GM12878 (cell line): ENCODE results near the gene PRDX1. TPM values are rescaled to one million over a fixed set of nuclear protein-coding genes. Genes with fewer than 3 reads are reported as not detected.

Experiments
- BCL11A ChIP-seq: IDR thresholded peaks from 2 replicates; pipeline ENCODE4 v1.6.1; 2011; ENCODE audit warnings: low read depth, low read length
- BCL3 ChIP-seq: IDR thresholded peaks from 2 replicates; pipeline ENCODE4 v1.6.1; 2011; ENCODE audit warnings: borderline replicate concordance, low read depth, mild to moderate bottlenecking, moderate library complexity, low read length; ENCODE audit not compliant: insufficient read depth, poor library complexity, severe bottlenecking
- CHD2 ChIP-seq: IDR thresholded peaks from 2 replicates; pipeline ENCODE4 v1.6.1; 2011; ENCODE audit warnings: low read depth, low read length, improper control_type of control experiment, borderline replicate concordance
- CHD4 ChIP-seq: fragments of 200-600 bp; sonication (generic); IDR thresholded peaks from 2 replicates; pipeline ENCODE4 v1.6.1; 2016; ENCODE audit warnings: mild to moderate bottlenecking
- EED ChIP-seq: sonication (generic); IDR thresholded peaks from 2 replicates; pipeline ENCODE4 v1.6.1; 2016; ENCODE audit warnings: antibody characterized with exemption, low read depth
- EGR1 ChIP-seq, 2 experiments: IDR thresholded peaks; 1 replicate in 1 of 2; 2 replicates in 1 of 2; pipeline ENCODE4 v1.6.1; 2011 to 2012; ENCODE audit warnings: low read depth in 2 of 2, low read length in 2 of 2, borderline replicate concordance in 1 of 2, mild to moderate bottlenecking in 1 of 2, moderate library complexity in 1 of 2
- EZH2 ChIP-seq: IDR thresholded peaks from 2 replicates; pipeline ENCODE4 v1.6.1; 2012; ENCODE audit warnings: low read depth, mild to moderate bottlenecking, control low read depth, inconsistent platforms, low read length, borderline replicate concordance; ENCODE audit not compliant: control insufficient read depth
- HCFC1 ChIP-seq: fragments of 150-350 bp; IDR thresholded peaks from 2 replicates; pipeline ENCODE4 v1.6.1; 2014; ENCODE audit warnings: low read length
- IKZF1 ChIP-seq: fragments of 450-650 bp; conservative IDR thresholded peaks from 2 replicates; pipeline ENCODE4 v1.6.1; 2017; ENCODE audit warnings: antibody characterized with exemption, mild to moderate bottlenecking
- IRF4 ChIP-seq: IDR thresholded peaks from 2 replicates; pipeline ENCODE4 v1.6.1; 2011; ENCODE audit warnings: low read depth, low read length
- LARP7 ChIP-seq: fragments of 450-650 bp; IDR thresholded peaks from 2 replicates; pipeline ENCODE4 v1.6.1; 2017; ENCODE audit warnings: mild to moderate bottlenecking
- MAX ChIP-seq: IDR thresholded peaks from 2 replicates; pipeline ENCODE4 v1.6.1; 2012; ENCODE audit warnings: low read depth, low read length, improper control_type of control experiment
- MTA2 ChIP-seq: fragments of 450-650 bp; IDR thresholded peaks from 2 replicates; pipeline ENCODE4 v1.6.1; 2016; ENCODE audit warnings: low read depth, mild to moderate bottlenecking, moderate library complexity
- MYB ChIP-seq: fragments of 150-350 bp; IDR thresholded peaks from 2 replicates; pipeline ENCODE4 v1.6.1; 2014; ENCODE audit warnings: mild to moderate bottlenecking, low read depth, low read length, borderline replicate concordance
- PAX5 ChIP-seq: IDR thresholded peaks from 2 replicates; pipeline ENCODE4 v1.6.1; 2011; ENCODE audit warnings: low read depth, low read length, borderline replicate concordance
- POLR2AphosphoS2 ChIP-seq: IDR thresholded peaks from 2 replicates; pipeline ENCODE4 v1.6.1; 2011; ENCODE audit warnings: low read depth, mild to moderate bottlenecking, low read length, improper control_type of control experiment, moderate library complexity
- SPI1 ChIP-seq: IDR thresholded peaks from 2 replicates; pipeline ENCODE4 v1.6.1; 2011; ENCODE audit warnings: low read depth, mild to moderate bottlenecking, low read length, moderate library complexity, borderline replicate concordance; ENCODE audit not compliant: insufficient read depth
- SRF ChIP-seq, 2 experiments: IDR thresholded peaks; 2 replicates each; pipeline ENCODE4 v1.6.1; 2011; ENCODE audit warnings: low read depth in 2 of 2, low read length in 2 of 2, mild to moderate bottlenecking in 1 of 2, moderate library complexity in 1 of 2
- STAT1 ChIP-seq: fragments of 450-650 bp; conservative IDR thresholded peaks from 2 replicates; pipeline ENCODE4 v1.6.1; 2014; ENCODE audit warnings: antibody characterized with exemption, mild to moderate bottlenecking
- SUPT20H ChIP-seq: IDR thresholded peaks from 2 replicates; pipeline ENCODE4 v1.6.1; 2011; ENCODE audit warnings: low read depth, mild to moderate bottlenecking, low read length, moderate library complexity, borderline replicate concordance; ENCODE audit not compliant: control insufficient read depth
- TAF1 ChIP-seq: IDR thresholded peaks from 2 replicates; pipeline ENCODE4 v1.6.1; 2011; ENCODE audit warnings: mild to moderate bottlenecking, low read depth, low read length, borderline replicate concordance
- TBL1XR1 ChIP-seq: IDR thresholded peaks from 2 replicates; pipeline ENCODE4 v1.6.1; 2012; ENCODE audit warnings: low read depth, low read length, improper control_type of control experiment
- TCF12 ChIP-seq: IDR thresholded peaks from 2 replicates; pipeline ENCODE4 v1.6.1; 2011; ENCODE audit warnings: low read depth, mild to moderate bottlenecking, low read length
- YBX1 ChIP-seq: fragments of 450-650 bp; IDR thresholded peaks from 2 replicates; pipeline ENCODE4 v1.6.1; 2016; ENCODE audit warnings: antibody characterized with exemption
- ZBTB11 ChIP-seq: fragments of 450-650 bp; formaldehyde crosslinking; IDR thresholded peaks from 2 replicates; pipeline ENCODE4 v1.5.0; 2022; ENCODE audit warnings: mild to moderate bottlenecking, missing genetic modification characterization
- polyA plus RNA-seq, 11 experiments: library from polyadenylated mRNA; depleted of rRNA in 4 of 11; unstranded in 6 of 11; stranded (reverse) in 5 of 11; fragments of >200 nt; fragmentation: Nextera tagmentation in 4 of 11; fragmentation: Illumina TruSeq in 1 of 11; extraction: Ambion mirVana in 4 of 11; extraction: Trizol in 1 of 11; gene quantifications; 1 replicate in 1 of 11; 2 replicates in 10 of 11; pipeline versions ENCODE4 v1.2.1 to v1.2.3, GENCODE V29; 2011 to 2016; ENCODE audit warnings: inconsistent platforms in 2 of 11, missing spikeins in 2 of 11, low read depth in 1 of 11
- total RNA-seq, 4 experiments: library from RNA; depleted of rRNA in 3 of 4; stranded (reverse); fragments of >200 nt in 3 of 4; fragmentation: Illumina TruSeq in 1 of 4; extraction: Trizol in 1 of 4; gene quantifications; 2 replicates each; pipeline versions ENCODE4 v1.2.1 to v1.2.3, GENCODE V29; 2013 to 2021

Gene PRDX1
- total and polyA plus RNA-seq, 10 of the 15 experiments (the other 5 are each of a cell fraction or from before 2014, with no cell fraction given), result 659 to 1,775 (median 811) TPM

GRCh38 chr1:45521413-45522323, at the start of gene PRDX1 (continued):
- peak; percentile 67; the same call in 1 of the 2 replicates for TF ChIP-seq IRF4
- peak; percentile 58 for TF ChIP-seq BCL3
- peak; percentile 35; the same call in 1 of the 2 replicates for TF ChIP-seq MAX
- peak; percentile 64 for TF ChIP-seq HCFC1
- peak; percentile 72; the same call in 1 of the 2 replicates for TF ChIP-seq LARP7
- no peak for TF ChIP-seq CHD4
- peak; percentile 100 for TF ChIP-seq CHD2
- TF ChIP-seq STAT1, result peak; percentile 89
- peak; percentile 84; the same call in 1 of the 2 replicates for TF ChIP-seq TCF12
- no peak for TF ChIP-seq MYB
- no peak for TF ChIP-seq EZH2
- TF ChIP-seq SPI1, result no peak
- TF ChIP-seq TAF1, result peak; percentile 99
- 0 out of 4 replicates have a peak, but pooled peaks of 1 of the 2 experiments have one; percentile 21 for TF ChIP-seq SRF (IDR thresholded peaks at IDR 0.05; ENCODE audit: low read depth in 2 of 2, low read length in 2 of 2)
- peak; percentile 60; the same call in 1 of the 2 replicates for TF ChIP-seq PAX5
- peak; percentile 88 for TF ChIP-seq EED
- TF ChIP-seq IKZF1, result peak; percentile 91
- TF ChIP-seq BCL11A, result peak; percentile 41
- TF ChIP-seq POLR2AphosphoS2, result peak; percentile 99
- TF ChIP-seq MTA2, result no peak; the same call in 1 of the 2 replicates
- TF ChIP-seq TBL1XR1, result peak; percentile 34; the same call in 1 of the 2 replicates
- TF ChIP-seq SUPT20H, result no peak
- TF ChIP-seq YBX1, result no peak
- peak; percentile 22; the same call in 1 of the 2 replicates for TF ChIP-seq ZBTB11 (CRISPR knock-in tag)
- TF ChIP-seq EGR1 (IDR thresholded peaks at IDR 0.05; ENCODE audit: borderline replicate concordance in 1 of 2, low read depth in 2 of 2, low read length in 2 of 2), result peak; percentile 49 to 63
